ENCODE data around the gene WDSUB1.

Gene WDSUB1

DNA sequence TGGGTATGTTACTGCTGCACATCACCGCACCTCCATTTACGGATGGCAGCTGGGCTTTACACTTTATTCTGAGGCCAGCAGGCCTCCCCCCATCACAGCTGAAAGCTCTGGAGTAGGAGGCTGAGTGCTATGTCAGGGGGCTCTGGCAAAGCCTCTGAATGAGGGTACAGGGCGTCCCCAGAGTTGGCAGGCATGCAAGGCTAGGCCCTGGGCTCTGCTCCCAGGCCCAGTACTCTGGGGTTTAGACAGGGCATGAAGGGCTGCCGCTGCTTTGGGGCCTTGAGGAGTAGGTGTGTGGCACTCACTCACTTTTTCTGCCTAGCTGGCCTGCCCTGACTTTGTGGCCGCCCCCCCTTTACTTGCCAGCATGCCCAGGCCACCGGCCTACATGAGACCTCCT, 90.8 kb downstream of the WDSUB1 start:
- no peak for DNase-seq (ENCODE audit: low spot score)

DNA sequence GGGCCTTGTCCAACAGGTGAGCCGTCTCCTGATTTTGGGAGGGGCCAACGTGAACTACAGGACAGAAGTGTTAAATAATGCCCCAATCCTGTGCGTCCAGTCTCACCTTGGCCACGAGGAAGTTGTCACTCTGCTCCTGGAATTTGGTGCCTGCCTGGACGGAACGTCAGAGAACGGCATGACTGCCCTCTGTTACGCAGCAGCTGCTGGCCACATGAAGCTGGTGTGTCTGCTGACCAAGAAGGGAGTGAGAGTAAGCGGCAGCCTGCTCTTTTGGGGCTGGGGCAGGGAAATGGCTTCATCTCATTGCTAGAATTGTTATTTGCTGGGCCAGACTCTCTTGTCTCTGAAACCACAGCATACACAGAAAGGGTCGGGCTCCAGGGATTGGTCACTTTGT, 92.3 kb downstream of the WDSUB1 start:
- DNase-seq (ENCODE audit: low spot score) = no peak

DNA sequence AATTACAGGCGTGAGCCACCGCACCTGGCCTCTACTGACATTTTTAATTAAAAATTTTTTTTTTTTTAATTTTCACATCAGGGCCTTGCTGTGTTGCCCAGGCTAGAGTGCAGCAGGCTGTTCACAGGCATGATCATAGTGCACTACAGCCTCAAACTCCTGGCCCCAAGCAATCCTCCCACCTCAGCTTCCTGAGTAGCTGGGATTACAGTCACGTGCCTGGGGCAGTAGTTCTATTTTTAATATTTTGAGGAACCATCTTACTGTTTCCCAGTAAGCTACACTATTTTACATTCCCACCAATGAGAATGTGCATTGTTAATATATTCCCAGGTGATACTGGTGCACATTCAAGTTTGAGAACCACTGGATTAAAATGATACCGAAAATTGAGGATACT, 92.7 kb downstream of the WDSUB1 start:
- no peak for DNase-seq (ENCODE audit: low spot score)

DNA sequence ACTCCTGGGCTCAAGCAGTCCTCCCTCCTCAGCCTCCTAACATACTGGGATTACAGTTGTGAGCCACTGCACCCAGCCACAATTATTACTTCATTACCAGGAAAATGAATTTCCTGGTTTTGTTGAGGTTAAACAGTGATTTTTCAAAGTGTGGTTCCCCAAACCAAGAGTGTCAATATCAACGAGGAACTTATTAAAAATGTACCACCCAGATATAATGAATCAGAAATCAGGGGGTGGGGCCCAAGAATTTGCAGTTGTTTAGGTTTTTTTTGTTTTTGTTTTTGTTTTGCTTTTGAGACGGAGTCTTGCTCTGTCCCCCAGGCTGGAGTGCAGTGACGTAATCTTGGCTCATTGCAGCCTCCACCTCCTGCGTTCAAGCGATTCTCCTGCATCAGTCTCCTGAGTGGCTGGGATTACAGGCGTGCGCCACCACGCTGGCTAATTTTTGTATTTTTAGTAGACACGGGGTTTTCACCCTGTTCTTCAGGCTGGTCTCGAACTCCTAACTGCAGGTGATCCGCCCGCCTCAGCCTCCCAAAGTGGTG, 94.1 kb downstream of the WDSUB1 start:
- no peak for DNase-seq (ENCODE audit: low spot score)

DNA sequence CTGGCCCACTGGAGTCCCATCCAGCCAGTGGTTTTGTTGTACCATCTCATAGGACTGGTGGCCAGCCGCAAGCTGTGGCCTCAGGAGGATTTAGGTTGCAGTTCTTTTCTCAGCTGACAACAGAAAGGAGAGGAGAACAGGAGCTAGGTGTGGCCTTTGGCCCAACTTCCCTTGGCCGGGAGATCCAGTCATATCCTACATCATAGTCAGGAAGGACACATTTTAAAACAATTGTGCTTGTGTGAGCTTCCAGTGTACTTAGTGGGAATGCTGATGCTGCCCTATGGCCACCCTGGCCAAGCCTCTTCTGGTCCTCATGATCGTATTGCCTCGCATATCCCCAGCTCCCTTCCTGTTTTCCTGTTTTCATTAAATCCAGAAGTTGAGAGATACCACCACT, 98.1 kb downstream of the WDSUB1 start:
- no peak for DNase-seq (ENCODE audit: low spot score)

DNA sequence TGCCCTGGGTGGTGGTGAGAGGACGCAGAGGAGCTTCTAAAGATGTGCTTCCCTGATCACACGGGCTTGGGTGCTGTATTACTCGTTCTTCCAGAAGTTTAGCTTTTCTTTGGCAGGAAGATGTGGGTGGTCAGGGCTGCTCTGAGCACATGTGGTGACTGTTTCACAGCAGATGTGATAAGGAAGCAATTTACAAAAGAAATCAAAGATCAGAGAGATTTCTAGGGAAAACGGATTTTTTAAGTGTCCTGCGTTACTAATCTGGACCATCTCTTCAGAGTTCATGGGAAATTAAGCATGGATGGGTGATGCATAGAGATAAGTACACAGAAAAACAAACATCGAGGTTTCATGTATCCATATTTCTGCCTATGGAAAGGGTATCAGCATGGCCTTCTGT, 99.4 kb downstream of the WDSUB1 start:
- no peak for DNase-seq (ENCODE audit: low spot score)

DNA sequence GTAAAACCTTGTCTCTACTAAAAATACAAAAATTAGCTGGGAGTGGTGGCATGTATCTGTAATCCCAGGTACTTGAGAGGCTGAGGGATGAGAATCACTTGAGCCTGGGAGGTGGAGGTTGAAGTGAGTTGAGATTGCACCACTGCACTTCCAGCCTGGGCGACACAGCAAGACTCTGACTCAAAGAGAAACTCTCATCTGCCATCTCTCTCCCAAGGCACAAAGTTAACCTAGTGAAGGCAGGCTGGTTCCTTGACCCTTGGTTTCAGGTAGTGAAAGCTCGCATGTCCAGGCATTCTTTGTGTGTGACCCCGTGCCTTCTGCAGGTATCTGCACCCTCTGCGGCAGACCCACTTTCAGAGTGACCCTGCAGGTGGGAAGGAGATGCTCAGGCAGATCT, 100.0 kb downstream of the WDSUB1 start:
- DNase-seq (ENCODE audit: low spot score) = no peak

Data from RKO (cell line).